ENCODE data around the gene RPS21.
A peak's percentile ranks its signal among the peaks of the same experiment; 100 is the strongest.

Gene RPS21

GRCh38 chr20:62405981-62406513 is 19.1 kb downstream of the RPS21 start:
- Histone ChIP-seq H3K27me3 (ENCODE audit: control insufficient read depth, low read length) (no peaks in the 10 kb centered on the region), H3K79me2 (ENCODE audit: control insufficient read depth, low read length) (peaks cover 48% of the 10 kb centered on the region), H4K20me1 (ENCODE audit: control insufficient read depth, insufficient read depth, low read depth, low read length) (no peaks in the 10 kb centered on the region), H3K9me2 (replicated peaks; ENCODE audit: control insufficient read depth, low read length) (no peaks in the 10 kb centered on the region), H3K4me3 (ENCODE audit: low read length) (peak overlapping the region; percentile 76), H3K36me3 (ENCODE audit: control insufficient read depth, low read length) (peaks cover 16% of the 10 kb centered on the region), H3K4me1 (ENCODE audit: control insufficient read depth, low read length) (peaks cover 35% of the 10 kb centered on the region), H3K9me3 (ENCODE audit: control insufficient read depth, insufficient read depth, low read length) (no peaks in the 10 kb centered on the region), H3K27ac (ENCODE audit: low read depth, low read length) (no peak overlapping the region), H3F3A (ENCODE audit: control insufficient read depth, insufficient read depth) (no peaks in the 10 kb centered on the region), H3K4me2 (ENCODE audit: low read length) (peak overlapping the region; percentile 81)
- no peak for TF ChIP-seq CTCF (IDR thresholded peaks at IDR 0.05; ENCODE audit: low read depth, low read length, poor library complexity, severe bottlenecking)

- H3K9me2 ChIP-seq (replicated peaks; ENCODE audit: control insufficient read depth, low read length): no peaks in the 10 kb centered on the region
- H3K4me3 ChIP-seq (ENCODE audit: low read length): peak overlapping the region; percentile 76
- TF ChIP-seq EZH2phosphoT487 (IDR thresholded peaks at IDR 0.05; ENCODE audit: borderline replicate concordance, low read length) (no peak), CTCF (IDR thresholded peaks at IDR 0.05; ENCODE audit: low read depth, low read length, poor library complexity, severe bottlenecking) (no peak)
- no peak overlapping the region for H3K27ac ChIP-seq (ENCODE audit: low read depth, low read length)
- H3K4me1 ChIP-seq (ENCODE audit: control insufficient read depth, low read length): peaks cover 35% of the 10 kb centered on the region
- no peaks in the 10 kb centered on the region for H3K27me3 ChIP-seq (ENCODE audit: control insufficient read depth, low read length)
- peaks cover 45% of the 10 kb centered on the region for H3K79me2 ChIP-seq (ENCODE audit: control insufficient read depth, low read length)
- peaks cover 14% of the 10 kb centered on the region for H3K36me3 ChIP-seq (ENCODE audit: control insufficient read depth, low read length)
- no peaks in the 10 kb centered on the region for H3F3A ChIP-seq (ENCODE audit: control insufficient read depth, insufficient read depth)
- H4K20me1 ChIP-seq (ENCODE audit: control insufficient read depth, insufficient read depth, low read depth, low read length): no peaks in the 10 kb centered on the region
- H3K9me3 ChIP-seq (ENCODE audit: control insufficient read depth, insufficient read depth, low read length): no peaks in the 10 kb centered on the region
- peak overlapping the region; percentile 81 for H3K4me2 ChIP-seq (ENCODE audit: low read length)
These were observed 19.8 kb downstream of the RPS21 start for GRCh38 chr20:62406635-62407176.

GRCh38 chr20:62407221-62407992 is 20.5 kb downstream of the RPS21 start, which contains the start of gene CABLES2:
CABLES2 (minus strand) TSS chr20:62407285; CDS start chr20:62407276, 9 bp downstream.
- H3K27ac ChIP-seq (ENCODE audit: low read depth, low read length): peak within 1 kb of the TSS; percentile 76
- peak within 1 kb of the TSS; percentile 80 for H3K4me3 ChIP-seq (ENCODE audit: low read length)
- H3F3A ChIP-seq (ENCODE audit: control insufficient read depth, insufficient read depth): no peaks in the 10 kb centered on the region
- peaks cover 35% of the 10 kb centered on the region for H3K4me1 ChIP-seq (ENCODE audit: control insufficient read depth, low read length)
- H3K36me3 ChIP-seq (ENCODE audit: control insufficient read depth, low read length): peaks cover 11% of the 10 kb centered on the region
- peaks cover 43% of the 10 kb centered on the region for H3K79me2 ChIP-seq (ENCODE audit: control insufficient read depth, low read length)
- H3K9me2 ChIP-seq (replicated peaks; ENCODE audit: control insufficient read depth, low read length): no peaks in the 10 kb centered on the region
- TF ChIP-seq EZH2phosphoT487 (IDR thresholded peaks at IDR 0.05; ENCODE audit: borderline replicate concordance, low read length): no peak
- peak; percentile 22 for TF ChIP-seq CTCF (IDR thresholded peaks at IDR 0.05; ENCODE audit: low read depth, low read length, poor library complexity, severe bottlenecking)
- no peaks in the 10 kb centered on the region for H3K27me3 ChIP-seq (ENCODE audit: control insufficient read depth, low read length)
- no peaks in the 10 kb centered on the region for H4K20me1 ChIP-seq (ENCODE audit: control insufficient read depth, insufficient read depth, low read depth, low read length)
- H3K9me3 ChIP-seq (ENCODE audit: control insufficient read depth, insufficient read depth, low read length): no peaks in the 10 kb centered on the region
- H3K4me2 ChIP-seq (ENCODE audit: low read length): peak within 1 kb of the TSS; percentile 81
